ENCODE measurements around the gene SMIM14. TPM values are rescaled to one million over a fixed set of nuclear protein-coding genes. Genes with fewer than 3 reads are reported as not detected.

Gene SMIM14
- total RNA-seq, 1 experiment from 2014 or later = 32.3 TPM

DNA sequence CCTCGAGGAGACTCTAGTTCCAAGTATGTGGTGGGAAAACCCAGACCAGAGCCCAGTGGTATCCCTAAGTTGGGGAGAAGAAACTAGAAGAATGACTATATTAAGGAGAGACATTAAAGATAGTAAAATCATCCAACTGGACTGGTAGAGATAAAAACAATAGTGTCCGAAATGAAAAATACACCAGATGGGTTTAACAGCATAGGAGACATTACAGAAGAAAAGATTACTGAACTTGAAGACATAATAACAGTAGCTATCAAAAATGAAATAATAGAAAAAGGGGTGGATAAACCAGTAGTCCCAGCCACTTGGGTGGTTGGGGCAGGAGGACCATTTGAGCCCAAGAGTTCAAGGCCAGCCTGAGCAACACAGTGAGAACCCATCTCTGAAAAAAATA is 31.9 kb downstream of the SMIM14 start:
- Mint-ChIP-seq H3K4me1 (no peaks in the 10 kb centered on the region), H3K27ac (no peak overlapping the region), H3K4me3 (no peak overlapping the region), H3K27me3 (ENCODE audit: low read depth) (no peaks in the 10 kb centered on the region), H3K9me3 (peaks cover 5% of the 10 kb centered on the region), H3K36me3 (peaks cover 33% of the 10 kb centered on the region)
- POLR2A ChIA-PET = no interaction called here
- CTCF ChIA-PET = no interaction called here
- DNase-seq (ENCODE audit: low spot score) (no peak), ATAC-seq (no peak)
- TF ChIP-seq ZNF317 (CRISPR knock-in tag; IDR thresholded peaks at IDR 0.05; ENCODE audit: borderline replicate concordance, low read depth) = no peak
- TF ChIP-seq, protein P1, sequence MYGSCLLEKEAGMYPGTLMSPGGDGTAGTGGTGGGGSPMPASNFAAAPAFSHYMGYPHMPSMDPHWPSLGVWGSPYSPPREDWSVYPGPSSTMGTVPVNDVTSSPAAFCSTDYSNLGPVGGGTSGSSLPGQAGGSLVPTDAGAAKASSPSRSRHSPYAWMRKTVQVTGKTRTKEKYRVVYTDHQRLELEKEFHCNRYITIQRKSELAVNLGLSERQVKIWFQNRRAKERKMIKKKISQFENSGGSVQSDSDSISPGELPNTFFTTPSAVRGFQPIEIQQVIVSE (CRISPR knock-in tag; IDR thresholded peaks at IDR 0.05; ENCODE audit: borderline replicate concordance) = no peak
- TF ChIP-seq MYBL2 (CRISPR knock-in tag; IDR thresholded peaks at IDR 0.05) = no peak
- TF ChIP-seq NFATC4 (CRISPR knock-in tag; IDR thresholded peaks at IDR 0.05) = no peak
- no peak for TF ChIP-seq EMX1 (CRISPR knock-in tag; IDR thresholded peaks at IDR 0.05)
- TF ChIP-seq, protein P2, sequence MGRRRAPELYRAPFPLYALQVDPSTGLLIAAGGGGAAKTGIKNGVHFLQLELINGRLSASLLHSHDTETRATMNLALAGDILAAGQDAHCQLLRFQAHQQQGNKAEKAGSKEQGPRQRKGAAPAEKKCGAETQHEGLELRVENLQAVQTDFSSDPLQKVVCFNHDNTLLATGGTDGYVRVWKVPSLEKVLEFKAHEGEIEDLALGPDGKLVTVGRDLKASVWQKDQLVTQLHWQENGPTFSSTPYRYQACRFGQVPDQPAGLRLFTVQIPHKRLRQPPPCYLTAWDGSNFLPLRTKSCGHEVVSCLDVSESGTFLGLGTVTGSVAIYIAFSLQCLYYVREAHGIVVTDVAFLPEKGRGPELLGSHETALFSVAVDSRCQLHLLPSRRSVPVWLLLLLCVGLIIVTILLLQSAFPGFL (CRISPR knock-in tag; IDR thresholded peaks at IDR 0.05; ENCODE audit: borderline replicate concordance) = no peak
- TF ChIP-seq ATF1 (CRISPR knock-in tag; IDR thresholded peaks at IDR 0.05) = no peak
- TF ChIP-seq NR3C1 (CRISPR knock-in tag; conservative IDR thresholded peaks at IDR 0.05; ENCODE audit: low read depth) = no peak
- TF ChIP-seq, protein P3, sequence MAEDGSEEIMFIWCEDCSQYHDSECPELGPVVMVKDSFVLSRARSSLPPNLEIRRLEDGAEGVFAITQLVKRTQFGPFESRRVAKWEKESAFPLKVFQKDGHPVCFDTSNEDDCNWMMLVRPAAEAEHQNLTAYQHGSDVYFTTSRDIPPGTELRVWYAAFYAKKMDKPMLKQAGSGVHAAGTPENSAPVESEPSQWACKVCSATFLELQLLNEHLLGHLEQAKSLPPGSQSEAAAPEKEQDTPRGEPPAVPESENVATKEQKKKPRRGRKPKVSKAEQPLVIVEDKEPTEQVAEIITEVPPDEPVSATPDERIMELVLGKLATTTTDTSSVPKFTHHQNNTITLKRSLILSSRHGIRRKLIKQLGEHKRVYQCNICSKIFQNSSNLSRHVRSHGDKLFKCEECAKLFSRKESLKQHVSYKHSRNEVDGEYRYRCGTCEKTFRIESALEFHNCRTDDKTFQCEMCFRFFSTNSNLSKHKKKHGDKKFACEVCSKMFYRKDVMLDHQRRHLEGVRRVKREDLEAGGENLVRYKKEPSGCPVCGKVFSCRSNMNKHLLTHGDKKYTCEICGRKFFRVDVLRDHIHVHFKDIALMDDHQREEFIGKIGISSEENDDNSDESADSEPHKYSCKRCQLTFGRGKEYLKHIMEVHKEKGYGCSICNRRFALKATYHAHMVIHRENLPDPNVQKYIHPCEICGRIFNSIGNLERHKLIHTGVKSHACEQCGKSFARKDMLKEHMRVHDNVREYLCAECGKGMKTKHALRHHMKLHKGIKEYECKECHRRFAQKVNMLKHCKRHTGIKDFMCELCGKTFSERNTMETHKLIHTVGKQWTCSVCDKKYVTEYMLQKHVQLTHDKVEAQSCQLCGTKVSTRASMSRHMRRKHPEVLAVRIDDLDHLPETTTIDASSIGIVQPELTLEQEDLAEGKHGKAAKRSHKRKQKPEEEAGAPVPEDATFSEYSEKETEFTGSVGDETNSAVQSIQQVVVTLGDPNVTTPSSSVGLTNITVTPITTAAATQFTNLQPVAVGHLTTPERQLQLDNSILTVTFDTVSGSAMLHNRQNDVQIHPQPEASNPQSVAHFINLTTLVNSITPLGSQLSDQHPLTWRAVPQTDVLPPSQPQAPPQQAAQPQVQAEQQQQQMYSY (CRISPR knock-in tag; IDR thresholded peaks at IDR 0.05) = no peak
- no peak for TF ChIP-seq OVOL2 (CRISPR knock-in tag; IDR thresholded peaks at IDR 0.05; ENCODE audit: borderline replicate concordance)
- no peak for TF ChIP-seq PRRX2 (CRISPR knock-in tag; IDR thresholded peaks at IDR 0.05)
- no peak for TF ChIP-seq MXD4 (CRISPR knock-in tag; IDR thresholded peaks at IDR 0.05; ENCODE audit: borderline replicate concordance)
- no peak for TF ChIP-seq ZNF416 (CRISPR knock-in tag; IDR thresholded peaks at IDR 0.05)
- no peak for TF ChIP-seq TEAD1 (CRISPR knock-in tag; IDR thresholded peaks at IDR 0.05)
- no peak for TF ChIP-seq NFE2L1 (CRISPR knock-in tag; IDR thresholded peaks at IDR 0.05)
- TF ChIP-seq, protein P4, sequence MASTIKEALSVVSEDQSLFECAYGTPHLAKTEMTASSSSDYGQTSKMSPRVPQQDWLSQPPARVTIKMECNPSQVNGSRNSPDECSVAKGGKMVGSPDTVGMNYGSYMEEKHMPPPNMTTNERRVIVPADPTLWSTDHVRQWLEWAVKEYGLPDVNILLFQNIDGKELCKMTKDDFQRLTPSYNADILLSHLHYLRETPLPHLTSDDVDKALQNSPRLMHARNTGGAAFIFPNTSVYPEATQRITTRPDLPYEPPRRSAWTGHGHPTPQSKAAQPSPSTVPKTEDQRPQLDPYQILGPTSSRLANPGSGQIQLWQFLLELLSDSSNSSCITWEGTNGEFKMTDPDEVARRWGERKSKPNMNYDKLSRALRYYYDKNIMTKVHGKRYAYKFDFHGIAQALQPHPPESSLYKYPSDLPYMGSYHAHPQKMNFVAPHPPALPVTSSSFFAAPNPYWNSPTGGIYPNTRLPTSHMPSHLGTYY (CRISPR knock-in tag; IDR thresholded peaks at IDR 0.05) = no peak
- no peak for TF ChIP-seq ZNF121 (CRISPR knock-in tag; IDR thresholded peaks at IDR 0.05)
- TF ChIP-seq, protein P5, sequence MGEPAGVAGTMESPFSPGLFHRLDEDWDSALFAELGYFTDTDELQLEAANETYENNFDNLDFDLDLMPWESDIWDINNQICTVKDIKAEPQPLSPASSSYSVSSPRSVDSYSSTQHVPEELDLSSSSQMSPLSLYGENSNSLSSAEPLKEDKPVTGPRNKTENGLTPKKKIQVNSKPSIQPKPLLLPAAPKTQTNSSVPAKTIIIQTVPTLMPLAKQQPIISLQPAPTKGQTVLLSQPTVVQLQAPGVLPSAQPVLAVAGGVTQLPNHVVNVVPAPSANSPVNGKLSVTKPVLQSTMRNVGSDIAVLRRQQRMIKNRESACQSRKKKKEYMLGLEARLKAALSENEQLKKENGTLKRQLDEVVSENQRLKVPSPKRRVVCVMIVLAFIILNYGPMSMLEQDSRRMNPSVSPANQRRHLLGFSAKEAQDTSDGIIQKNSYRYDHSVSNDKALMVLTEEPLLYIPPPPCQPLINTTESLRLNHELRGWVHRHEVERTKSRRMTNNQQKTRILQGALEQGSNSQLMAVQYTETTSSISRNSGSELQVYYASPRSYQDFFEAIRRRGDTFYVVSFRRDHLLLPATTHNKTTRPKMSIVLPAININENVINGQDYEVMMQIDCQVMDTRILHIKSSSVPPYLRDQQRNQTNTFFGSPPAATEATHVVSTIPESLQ (CRISPR knock-in tag; IDR thresholded peaks at IDR 0.05) = no peak
- no peak for TF ChIP-seq IRF2 (CRISPR knock-in tag; IDR thresholded peaks at IDR 0.05; ENCODE audit: borderline replicate concordance, low read depth)
- TF ChIP-seq, protein P6, sequence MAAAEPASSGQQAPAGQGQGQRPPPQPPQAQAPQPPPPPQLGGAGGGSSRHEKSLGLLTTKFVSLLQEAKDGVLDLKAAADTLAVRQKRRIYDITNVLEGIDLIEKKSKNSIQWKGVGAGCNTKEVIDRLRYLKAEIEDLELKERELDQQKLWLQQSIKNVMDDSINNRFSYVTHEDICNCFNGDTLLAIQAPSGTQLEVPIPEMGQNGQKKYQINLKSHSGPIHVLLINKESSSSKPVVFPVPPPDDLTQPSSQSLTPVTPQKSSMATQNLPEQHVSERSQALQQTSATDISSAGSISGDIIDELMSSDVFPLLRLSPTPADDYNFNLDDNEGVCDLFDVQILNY (CRISPR knock-in tag; IDR thresholded peaks at IDR 0.05) = no peak

All from WTC11 (cell line).